Effector CD4-positive, alpha-beta T cell (primary cell): ENCODE results near the gene KCNK16.
"Not testable (repeated sequence)": the region's sequence is repeated elsewhere in the genome, so short reads cannot be mapped to it uniquely, and the experiment has no call there.

Experiments
- DNase-seq: peaks from one replicate; pipeline ENCODE4 v3.0.0-alpha.2; 2020

Gene KCNK16

GRCh38 chr6:39304951-39305350, 17.6 kb downstream of the KCNK16 start:
- no peak for DNase-seq

GRCh38 chr6:39303425-39304153, 18.9 kb downstream of the KCNK16 start:
- no peak for DNase-seq

- peak; percentile 80 for DNase-seq
Measured at GRCh38 chr6:39302669-39303424, 19.7 kb downstream of the KCNK16 start.

- DNase-seq, result no peak
Measured at GRCh38 chr6:39302011-39302410, 20.5 kb downstream of the KCNK16 start.

GRCh38 chr6:39301606-39302005, 20.9 kb downstream of the KCNK16 start:
- no peak for DNase-seq

GRCh38 chr6:39300739-39301138, 21.8 kb downstream of the KCNK16 start:
- DNase-seq, result no peak

GRCh38 chr6:39298061-39298460, 24.4 kb downstream of the KCNK16 start:
- DNase-seq, result no peak

GRCh38 chr6:39296745-39297640, 25.5 kb downstream of the KCNK16 start:
- no peak for DNase-seq

GRCh38 chr6:39295611-39296011, 26.9 kb downstream of the KCNK16 start:
- no peak for DNase-seq

GRCh38 chr6:39294899-39295298, 27.6 kb downstream of the KCNK16 start:
- no peak for DNase-seq

GRCh38 chr6:39294133-39294532, 28.4 kb downstream of the KCNK16 start:
- no peak for DNase-seq

GRCh38 chr6:39292637-39293036, 29.9 kb downstream of the KCNK16 start:
- no peak for DNase-seq

GRCh38 chr6:39289490-39289889, 33.0 kb downstream of the KCNK16 start:
- no peak for DNase-seq

GRCh38 chr6:39287601-39288000, 34.9 kb downstream of the KCNK16 start:
- DNase-seq, result no peak

- DNase-seq, result not testable (repeated sequence)
Measured at GRCh38 chr6:39286596-39286995, 35.9 kb downstream of the KCNK16 start.

- no peak for DNase-seq
Measured at GRCh38 chr6:39282774-39283173, 39.7 kb downstream of the KCNK16 start.

GRCh38 chr6:39281312-39281980, 41.1 kb downstream of the KCNK16 start:
- no peak for DNase-seq

- DNase-seq, result no peak
Measured at GRCh38 chr6:39280247-39280731, 42.2 kb downstream of the KCNK16 start.

GRCh38 chr6:39279539-39279938, 43.0 kb downstream of the KCNK16 start:
- no peak for DNase-seq

GRCh38 chr6:39276379-39276995, 46.0 kb downstream of the KCNK16 start:
- DNase-seq, result no peak

GRCh38 chr6:39274903-39275302, 47.6 kb downstream of the KCNK16 start:
- DNase-seq, result no peak

GRCh38 chr6:39274471-39274870, 48.0 kb downstream of the KCNK16 start:
- DNase-seq, result no peak
